OCI-LY1 (cell line): ENCODE data around the gene ABCF3.

Source experiments
- H2AFZ ChIP-seq: fragments of 200-600 bp; sonication (generic), shearing (Covaris generic); 2 replicates; pipeline ENCODE4 v1.6.0; 2014; ENCODE audit warnings: antibody characterized with exemption, mild to moderate bottlenecking, low read length
- H3F3A ChIP-seq: fragments of 200-600 bp; sonication (generic), shearing (Covaris generic); 2 replicates; pipeline ENCODE4 v1.6.0; 2014; ENCODE audit warnings: mild to moderate bottlenecking, antibody characterized with exemption, low read length, moderate library complexity; ENCODE audit not compliant: insufficient read depth
- H3K27ac ChIP-seq: fragments of 200-600 bp; sonication (generic); 2 replicates; pipeline ENCODE4 v1.5.1; 2014; ENCODE audit warnings: low read length, mixed run types, mild to moderate bottlenecking, low read depth; ENCODE audit not compliant: poor library complexity, severe bottlenecking
- H3K27me3 ChIP-seq: fragments of 200-600 bp; sonication (generic); 2 replicates; pipeline ENCODE4 v1.6.0; 2014; ENCODE audit warnings: antibody characterized with exemption, mild to moderate bottlenecking, low read length, moderate library complexity; ENCODE audit not compliant: insufficient read depth
- H3K36me3 ChIP-seq: fragments of 200-600 bp; sonication (generic); 2 replicates; pipeline ENCODE4 v1.6.1; 2014; ENCODE audit warnings: mild to moderate bottlenecking, antibody characterized with exemption, low read length, moderate library complexity, mixed read lengths; ENCODE audit not compliant: insufficient read depth
- H3K4me1 ChIP-seq: fragments of 200-600 bp; sonication (generic); 2 replicates; pipeline ENCODE4 v1.5.1; 2014; ENCODE audit warnings: mild to moderate bottlenecking, low read length, moderate library complexity; ENCODE audit not compliant: insufficient read depth, severe bottlenecking
- H3K4me2 ChIP-seq: fragments of 200-600 bp; sonication (generic), shearing (Covaris generic); 2 replicates; pipeline ENCODE4 v1.6.1; 2014; ENCODE audit warnings: low read length
- H3K4me3 ChIP-seq: fragments of 200-600 bp; sonication (generic); 2 replicates; pipeline ENCODE4 v1.5.1; 2014; ENCODE audit warnings: low read length, low read depth, mild to moderate bottlenecking, mixed read lengths; ENCODE audit not compliant: poor library complexity, severe bottlenecking
- H3K79me2 ChIP-seq: fragments of 200-600 bp; shearing (Covaris generic); 2 replicates; pipeline ENCODE4 v1.6.1; 2016; ENCODE audit warnings: mixed run types, low read length, mixed read lengths; ENCODE audit not compliant: insufficient read depth
- H3K9ac ChIP-seq: fragments of 200-600 bp; sonication (generic), shearing (Covaris generic); 2 replicates; pipeline ENCODE4 v1.6.1; 2014; ENCODE audit warnings: mild to moderate bottlenecking, low read length, mixed read lengths
- H3K9me2 ChIP-seq: fragments of 200-600 bp; sonication (generic), shearing (Covaris generic); 2 replicates; pipeline ENCODE4 v1.6.1; 2014; ENCODE audit warnings: low read depth, mild to moderate bottlenecking, low read length, mixed read lengths
- H3K9me3 ChIP-seq: fragments of 200-600 bp; shearing (Covaris generic); 2 replicates; pipeline ENCODE4 v1.6.1; 2014; ENCODE audit warnings: low read length, mixed read lengths
- H4K20me1 ChIP-seq: fragments of 200-600 bp; sonication (generic), shearing (Covaris generic); 2 replicates; pipeline ENCODE4 v1.6.0; 2016; ENCODE audit warnings: mild to moderate bottlenecking, low read length; ENCODE audit not compliant: insufficient read depth
- EZH2 ChIP-seq: fragments of 200-600 bp; sonication (generic), shearing (Covaris generic); IDR thresholded peaks from 2 replicates; pipeline ENCODE4 v1.8.0; 2017; ENCODE audit warnings: borderline replicate concordance, mixed run types, mild to moderate bottlenecking, antibody characterized with exemption, low read length, moderate library complexity, mixed read lengths
- TF ChIP-seq, protein P1 (sequence below): fragments of 200-600 bp; sonication (generic), shearing (Covaris generic); IDR thresholded peaks from 2 replicates; pipeline ENCODE4 v1.5.1; 2017; ENCODE audit warnings: mild to moderate bottlenecking, antibody characterized with exemption, low read length, moderate library complexity, mixed read lengths

Gene ABCF3

DNA sequence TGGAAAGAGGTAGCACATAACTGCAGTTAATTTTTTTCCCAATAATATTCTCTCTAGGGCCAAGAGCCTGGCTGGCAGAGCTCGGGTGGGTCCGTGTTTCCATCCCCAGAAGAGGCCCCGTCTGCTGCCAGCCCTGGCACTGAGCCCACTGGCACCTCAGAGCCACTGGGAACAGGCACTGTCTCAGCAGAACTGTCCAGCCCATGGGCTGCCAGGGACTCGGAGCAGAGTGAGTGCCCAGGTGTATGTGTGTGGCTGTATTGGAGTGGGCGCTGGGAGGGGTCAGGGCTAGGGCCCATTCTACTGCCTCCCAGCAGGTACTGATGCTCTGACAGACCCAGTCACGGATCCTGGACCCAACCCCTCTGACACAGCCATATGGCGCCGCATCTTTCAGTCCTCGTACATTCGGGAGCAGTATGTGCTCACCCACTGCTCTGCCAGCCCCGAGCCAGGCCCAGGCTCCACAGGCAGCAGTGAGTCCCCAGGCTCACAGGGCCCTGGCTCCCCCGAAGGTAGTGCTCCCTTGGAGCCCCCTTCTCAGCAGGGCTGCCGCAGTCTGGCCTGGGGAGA, 52.3 kb downstream of the ABCF3 start:
- peaks cover 14% of the 10 kb centered on the region for H3K36me3 ChIP-seq
- no peak overlapping the region for H3K9ac ChIP-seq
- H3K79me2 ChIP-seq = no peaks in the 10 kb centered on the region
- no peak for TF ChIP-seq EZH2
- TF ChIP-seq, protein P1, sequence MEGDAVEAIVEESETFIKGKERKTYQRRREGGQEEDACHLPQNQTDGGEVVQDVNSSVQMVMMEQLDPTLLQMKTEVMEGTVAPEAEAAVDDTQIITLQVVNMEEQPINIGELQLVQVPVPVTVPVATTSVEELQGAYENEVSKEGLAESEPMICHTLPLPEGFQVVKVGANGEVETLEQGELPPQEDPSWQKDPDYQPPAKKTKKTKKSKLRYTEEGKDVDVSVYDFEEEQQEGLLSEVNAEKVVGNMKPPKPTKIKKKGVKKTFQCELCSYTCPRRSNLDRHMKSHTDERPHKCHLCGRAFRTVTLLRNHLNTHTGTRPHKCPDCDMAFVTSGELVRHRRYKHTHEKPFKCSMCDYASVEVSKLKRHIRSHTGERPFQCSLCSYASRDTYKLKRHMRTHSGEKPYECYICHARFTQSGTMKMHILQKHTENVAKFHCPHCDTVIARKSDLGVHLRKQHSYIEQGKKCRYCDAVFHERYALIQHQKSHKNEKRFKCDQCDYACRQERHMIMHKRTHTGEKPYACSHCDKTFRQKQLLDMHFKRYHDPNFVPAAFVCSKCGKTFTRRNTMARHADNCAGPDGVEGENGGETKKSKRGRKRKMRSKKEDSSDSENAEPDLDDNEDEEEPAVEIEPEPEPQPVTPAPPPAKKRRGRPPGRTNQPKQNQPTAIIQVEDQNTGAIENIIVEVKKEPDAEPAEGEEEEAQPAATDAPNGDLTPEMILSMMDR = no peak
- H2AFZ ChIP-seq = no peak overlapping the region
- no peak overlapping the region for H3K4me2 ChIP-seq
- H4K20me1 ChIP-seq = no peaks in the 10 kb centered on the region
- H3K4me3 ChIP-seq = no peak overlapping the region
- H3K9me2 ChIP-seq = no peaks in the 10 kb centered on the region
- no peaks in the 10 kb centered on the region for H3K9me3 ChIP-seq
- no peaks in the 10 kb centered on the region for H3F3A ChIP-seq
- H3K27me3 ChIP-seq = 0 out of 2 replicates have a peak, but pooled peaks cover under 1% of the 10 kb centered on the region
- H3K27ac ChIP-seq = no peak overlapping the region
- H3K4me1 ChIP-seq = no peaks in the 10 kb centered on the region

DNA sequence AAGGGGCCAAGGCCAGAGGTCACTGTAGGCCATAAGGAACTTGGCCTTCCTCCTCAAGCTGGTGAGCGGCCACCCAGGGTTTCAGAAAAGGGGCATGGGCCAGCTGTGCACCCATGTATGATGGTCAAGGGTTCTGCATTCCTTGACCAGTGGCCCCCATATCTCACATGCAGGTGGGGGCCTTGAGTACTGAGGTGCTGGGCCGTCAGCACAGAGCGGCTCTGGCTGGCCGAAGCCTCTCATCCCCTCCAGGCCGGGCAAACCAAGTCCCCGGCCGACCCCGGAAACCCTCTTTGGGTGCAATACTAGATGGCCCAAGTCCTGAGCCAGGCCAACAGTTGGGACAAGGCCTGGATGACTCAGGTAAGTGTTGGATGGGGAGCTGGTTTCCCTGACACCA, 53.2 kb downstream of the ABCF3 start:
- Histone ChIP-seq H3K4me3 (no peak overlapping the region), H3K4me2 (no peak overlapping the region), H3K79me2 (no peaks in the 10 kb centered on the region), H4K20me1 (no peaks in the 10 kb centered on the region), H3K27me3 (no peaks in the 10 kb centered on the region), H3K27ac (no peak overlapping the region), H3K9me3 (no peaks in the 10 kb centered on the region), H3F3A (no peaks in the 10 kb centered on the region), H3K9ac (no peak overlapping the region), H3K36me3 (peaks cover 23% of the 10 kb centered on the region), H2AFZ (no peak overlapping the region), H3K9me2 (no peaks in the 10 kb centered on the region), H3K4me1 (no peaks in the 10 kb centered on the region)
- TF ChIP-seq, protein P1 = no peak
- TF ChIP-seq EZH2 = no peak

DNA sequence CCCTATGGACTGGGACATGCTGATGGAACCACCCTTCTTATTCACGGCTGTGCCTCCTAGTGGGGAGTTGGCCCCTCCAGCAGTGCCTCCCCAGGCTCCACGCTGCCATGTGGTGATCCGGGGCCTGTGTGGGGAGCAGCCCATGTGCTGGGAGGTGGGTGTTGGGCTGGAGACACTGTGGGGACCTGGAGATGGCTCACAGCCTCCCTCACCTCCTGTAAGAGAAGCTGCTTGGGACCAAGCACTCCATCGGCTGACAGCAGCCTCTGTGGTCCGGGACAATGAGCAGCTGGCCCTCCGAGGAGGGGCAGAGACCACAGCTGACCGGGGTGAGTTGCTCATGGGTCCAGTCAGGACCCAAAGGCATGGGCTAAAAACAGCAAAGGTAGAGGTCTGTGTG, 53.7 kb downstream of the ABCF3 start:
- no peaks in the 10 kb centered on the region for H3K4me1 ChIP-seq
- no peaks in the 10 kb centered on the region for H3F3A ChIP-seq
- H3K4me3 ChIP-seq = no peak overlapping the region
- H3K27me3 ChIP-seq = no peaks in the 10 kb centered on the region
- no peaks in the 10 kb centered on the region for H3K9me2 ChIP-seq
- no peak overlapping the region for H3K4me2 ChIP-seq
- H3K79me2 ChIP-seq = no peaks in the 10 kb centered on the region
- TF ChIP-seq, protein P1 = no peak
- no peak for TF ChIP-seq EZH2
- H3K27ac ChIP-seq = no peak overlapping the region
- no peak overlapping the region for H2AFZ ChIP-seq
- no peak overlapping the region for H3K9ac ChIP-seq
- H4K20me1 ChIP-seq = no peaks in the 10 kb centered on the region
- H3K9me3 ChIP-seq = no peaks in the 10 kb centered on the region
- H3K36me3 ChIP-seq = peaks cover 28% of the 10 kb centered on the region
